GM19452 (cell line): ENCODE results near the gene HDGF.

Source experiments
- ATAC-seq: cut with Tn5 transposase; IDR thresholded peaks from one replicate; pipeline ENCODE4 v1.9.1; 2021; ENCODE audit not compliant: unreplicated experiment

HDGF gene

GRCh38 chr1:156700736-156701531, 50.5 kb downstream of the HDGF start:
- no peak for ATAC-seq

GRCh38 chr1:156698995-156699394, 52.5 kb downstream of the HDGF start:
- no peak for ATAC-seq

GRCh38 chr1:156697481-156697880, 54.0 kb downstream of the HDGF start:
- no peak for ATAC-seq

DNA sequence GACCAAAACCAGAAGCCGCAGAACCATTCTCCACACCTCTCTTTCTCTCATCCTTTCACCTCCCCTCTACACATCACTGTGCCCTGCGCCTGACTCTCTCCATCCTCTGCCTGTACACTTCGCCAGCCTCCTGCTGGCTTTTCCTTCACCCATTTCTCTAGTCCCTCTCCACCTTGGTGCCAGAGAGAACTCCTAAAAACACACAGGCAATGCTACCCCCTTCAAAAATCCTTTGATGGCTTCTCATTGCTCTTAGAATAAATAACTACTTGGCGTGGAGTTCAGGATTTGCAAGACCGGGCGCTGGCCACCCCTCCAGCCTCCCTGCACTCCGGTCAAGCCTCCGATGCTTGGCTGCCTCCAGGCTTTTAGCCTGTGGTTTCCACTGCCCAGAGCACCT, 54.7 kb downstream of the HDGF start:
- no peak for ATAC-seq

DNA sequence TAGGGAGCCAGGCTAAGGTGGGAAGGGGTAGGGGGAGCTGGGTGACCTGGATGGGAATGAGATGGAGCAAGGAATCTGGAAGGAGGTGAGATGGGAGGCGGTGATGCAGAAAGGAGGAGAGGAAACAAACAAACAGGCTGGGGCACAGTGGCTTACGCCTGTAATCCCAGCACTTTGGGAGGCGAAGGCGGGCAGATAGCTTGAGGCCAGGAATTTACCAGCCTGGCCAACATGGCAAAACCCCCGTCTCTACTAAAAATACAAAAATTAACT, 56.8 kb downstream of the HDGF start:
- no peak for ATAC-seq

DNA sequence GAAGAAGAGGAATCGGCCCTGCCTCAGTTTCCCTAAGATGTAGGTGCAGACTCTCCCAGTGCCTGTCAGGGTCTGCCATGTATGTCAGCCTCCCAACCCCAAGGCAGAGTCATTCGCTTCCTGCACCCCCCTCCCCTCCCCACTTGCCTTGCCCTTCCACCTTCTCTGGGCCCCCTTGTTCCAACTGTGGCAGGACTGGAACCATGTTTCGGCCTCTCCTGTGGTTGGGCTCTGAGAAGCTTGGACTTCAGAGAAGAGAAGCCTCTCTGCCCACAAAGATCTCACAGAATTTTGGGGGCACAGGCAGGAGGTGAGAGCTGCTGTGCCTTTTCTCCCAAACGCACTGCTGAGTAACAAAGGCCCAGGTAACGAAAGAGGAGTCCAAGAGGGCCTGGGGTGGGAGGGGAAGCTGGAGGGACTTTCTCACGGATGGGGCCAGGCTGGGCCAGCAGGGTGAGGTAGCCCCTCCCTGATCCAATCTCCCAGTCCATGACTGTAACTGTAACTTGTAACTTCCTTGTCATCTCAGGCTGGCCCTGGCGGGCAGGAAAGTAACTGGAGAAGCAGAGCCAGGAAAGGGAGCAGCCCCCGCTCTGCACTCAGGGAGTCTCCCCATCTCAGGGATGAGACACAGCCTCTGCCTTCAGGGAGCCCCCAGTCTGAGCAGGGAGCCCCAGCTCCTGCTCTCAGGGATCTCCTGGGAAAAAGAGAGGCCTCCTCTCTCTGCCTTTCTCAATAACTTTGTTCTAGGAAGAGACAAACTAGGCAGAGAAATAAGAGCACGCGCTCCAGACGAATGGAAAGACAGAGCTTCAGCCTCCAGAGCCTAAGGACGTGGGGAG, 57.4 kb downstream of the HDGF start:
- ATAC-seq: no peak

DNA sequence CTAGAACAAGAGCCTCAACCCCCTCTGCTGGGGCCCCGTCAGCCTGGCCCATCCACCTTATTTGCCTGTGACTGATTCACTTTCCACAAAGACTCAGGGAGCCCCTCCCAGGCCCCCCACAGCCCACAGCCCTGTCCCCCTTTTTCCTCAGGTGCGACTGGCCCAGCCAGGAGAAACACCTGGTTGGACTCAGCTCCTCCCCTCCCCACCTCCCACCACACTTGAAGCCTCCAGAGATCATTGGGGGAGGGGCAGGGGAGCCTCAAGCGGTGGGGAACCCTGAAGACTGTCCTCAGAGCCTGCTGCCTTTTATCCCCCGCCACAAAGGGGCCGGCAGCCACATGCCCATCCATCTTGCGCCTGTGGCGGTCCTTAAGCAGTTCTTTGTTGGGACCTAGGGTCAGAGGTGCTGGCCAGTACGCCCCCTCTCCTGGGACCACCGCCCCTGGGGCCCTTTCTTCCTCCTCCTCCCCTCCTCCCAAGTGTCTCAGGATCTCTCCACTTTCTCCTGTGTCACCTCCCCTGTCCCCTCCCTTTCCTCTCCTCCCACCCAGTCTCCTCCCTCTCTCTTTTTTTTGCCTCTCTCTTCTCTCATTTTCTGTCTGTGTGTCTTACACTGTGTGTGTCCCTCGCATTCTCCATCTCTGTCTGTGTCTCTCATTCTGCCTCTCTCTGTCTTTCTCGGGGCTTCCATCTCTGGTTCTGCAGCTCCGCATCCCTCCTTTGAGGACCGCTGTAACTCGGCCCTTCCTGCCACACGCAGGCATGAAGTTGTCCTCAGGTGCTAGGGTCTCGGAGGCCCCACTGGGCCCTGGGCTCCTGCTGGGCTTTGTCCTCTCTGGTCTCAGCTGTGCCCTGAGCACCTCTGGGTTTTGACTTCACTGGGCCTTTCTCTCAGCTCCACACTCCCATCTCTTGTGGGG, 58.3 kb downstream of the HDGF start:
- no peak for ATAC-seq

GRCh38 chr1:156692441-156692924, 59.0 kb downstream of the HDGF start:
- ATAC-seq: no peak
